GM19452 (cell line): ENCODE results near the gene RAB27A.

Experiments used
- ATAC-seq: cut with Tn5 transposase; IDR thresholded peaks from one replicate; pipeline ENCODE4 v1.9.1; 2021; ENCODE audit not compliant: unreplicated experiment

The RAB27A gene

DNA sequence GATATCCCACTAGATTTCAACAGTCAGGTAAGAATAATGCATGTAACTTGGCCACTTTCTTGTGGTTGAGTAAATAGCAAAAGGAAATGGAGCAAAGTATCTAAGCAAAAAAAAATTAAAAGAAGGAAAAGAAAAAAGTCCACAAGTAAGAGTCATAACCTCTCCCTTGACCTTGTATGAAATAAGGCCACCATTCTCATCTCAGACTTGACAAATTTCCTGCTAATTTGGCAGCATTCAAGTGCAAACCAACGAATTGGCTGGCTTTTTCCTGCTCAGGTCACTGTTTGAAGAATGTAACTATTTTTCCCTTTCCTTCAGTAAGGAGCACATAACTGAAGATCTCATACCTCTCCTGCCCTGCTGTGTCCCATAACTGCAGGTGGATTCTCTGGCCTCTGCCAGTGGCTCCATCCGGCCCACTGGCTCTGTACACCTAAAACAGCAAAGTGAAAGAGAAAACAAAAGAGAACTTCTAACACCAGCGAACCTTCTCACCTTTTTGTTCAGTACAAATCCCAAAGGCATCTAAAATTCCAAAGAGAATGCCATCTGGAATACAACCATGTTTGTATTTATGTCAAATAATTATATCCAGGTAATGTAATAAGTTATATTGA is 59.5 kb downstream of the RAB27A start:
- no peak for ATAC-seq

DNA sequence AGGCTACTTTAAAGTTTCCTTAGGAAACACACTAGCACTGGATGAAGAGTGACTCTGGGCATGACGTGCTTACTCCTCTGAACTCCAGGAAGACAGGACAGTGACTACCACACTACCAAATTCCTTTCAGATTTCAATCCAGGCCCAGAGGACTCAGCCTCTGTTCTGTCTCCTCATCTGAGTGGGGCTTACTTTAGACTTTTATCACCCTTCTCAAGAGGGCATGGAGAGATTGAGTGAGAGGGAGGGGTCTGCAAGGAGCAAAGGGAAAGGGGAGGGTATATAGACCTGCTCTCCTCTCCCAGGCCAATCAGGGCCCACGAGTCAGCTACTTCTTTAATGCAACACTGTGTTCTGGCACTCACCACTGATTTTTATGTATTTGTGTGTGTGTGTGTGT is 63.5 kb downstream of the RAB27A start:
- no peak for ATAC-seq

DNA sequence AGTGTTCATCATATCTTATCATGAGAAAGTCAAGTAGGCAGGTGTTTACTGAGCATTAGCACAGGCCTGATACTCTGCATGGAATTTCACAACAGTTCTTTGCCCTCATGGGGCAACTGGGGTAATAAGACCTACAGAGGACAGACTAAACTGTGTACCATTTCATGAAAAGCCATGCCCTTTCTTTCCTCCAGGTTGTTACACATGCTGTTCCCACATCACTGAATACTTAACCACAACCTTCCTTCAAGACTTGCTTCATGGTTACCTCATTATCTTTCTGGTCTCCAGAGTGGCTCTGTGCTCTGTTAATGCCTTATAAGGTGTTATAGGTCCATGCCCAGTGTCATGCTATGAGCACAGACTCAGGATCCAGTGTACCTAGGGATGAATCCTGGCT is 64.7 kb downstream of the RAB27A start:
- no peak for ATAC-seq

DNA sequence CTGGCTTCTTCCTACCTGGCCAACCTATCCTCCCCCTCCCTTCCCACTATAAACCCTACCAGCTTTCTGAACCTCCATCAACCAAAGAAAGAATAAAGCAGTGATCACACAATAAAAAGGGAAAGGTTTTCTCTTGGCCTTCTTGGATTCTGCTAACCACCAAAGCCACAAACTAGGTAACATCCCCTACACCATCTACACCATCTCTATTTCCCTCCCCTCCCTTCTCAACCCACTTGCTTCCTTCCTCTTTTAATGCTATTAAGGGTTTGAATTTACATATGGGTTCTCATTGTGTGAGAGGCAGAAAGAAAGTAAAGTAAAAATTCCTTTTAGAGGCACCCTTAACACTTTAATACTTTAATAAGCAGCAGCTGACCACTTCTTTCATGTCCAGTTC is 67.0 kb downstream of the RAB27A start:
- ATAC-seq, result peak; percentile 49

DNA sequence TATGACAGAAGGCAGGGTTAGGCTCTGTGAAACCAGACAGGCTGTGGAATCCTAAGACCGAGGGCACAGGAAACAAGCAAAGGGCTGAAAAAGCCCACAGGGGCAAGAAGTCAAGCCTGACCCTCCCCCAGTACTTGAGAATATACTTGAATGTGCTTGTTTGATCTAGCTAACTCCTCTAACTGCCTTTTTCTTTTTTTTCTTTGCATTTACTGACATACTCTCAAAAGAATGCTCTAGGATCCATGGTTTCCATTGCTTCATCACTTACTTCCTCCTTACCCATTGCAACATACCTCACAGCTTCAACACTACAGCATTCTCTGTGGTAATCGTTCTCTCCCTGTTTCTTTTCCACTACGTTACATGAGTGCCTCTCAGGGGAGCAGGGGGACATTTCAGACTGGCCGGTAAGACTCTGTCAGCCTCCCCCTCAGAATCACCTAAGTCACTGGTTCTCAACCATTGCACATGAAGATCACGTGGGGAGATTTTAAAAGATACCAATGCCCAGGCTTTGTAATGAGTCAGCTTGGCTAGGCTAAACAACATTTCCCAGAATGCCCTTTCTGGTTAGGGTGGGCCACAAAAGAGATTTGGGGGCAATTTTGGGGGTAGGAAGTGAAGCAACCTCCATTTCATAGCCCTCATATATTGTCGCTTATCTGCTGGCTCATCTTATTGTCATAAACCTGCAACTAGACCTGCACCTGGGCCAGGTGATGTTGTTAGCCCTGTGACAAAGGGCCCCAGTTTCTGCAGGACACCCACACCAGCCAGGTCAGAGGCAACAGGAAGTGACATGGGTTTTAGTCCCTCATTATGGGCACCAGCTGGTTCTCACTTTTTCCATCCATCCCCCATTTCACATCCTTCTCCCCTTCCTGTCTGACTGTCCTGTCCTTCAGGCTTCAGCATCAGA is 68.3 kb downstream of the RAB27A start:
- ATAC-seq, result peak; percentile 53

DNA sequence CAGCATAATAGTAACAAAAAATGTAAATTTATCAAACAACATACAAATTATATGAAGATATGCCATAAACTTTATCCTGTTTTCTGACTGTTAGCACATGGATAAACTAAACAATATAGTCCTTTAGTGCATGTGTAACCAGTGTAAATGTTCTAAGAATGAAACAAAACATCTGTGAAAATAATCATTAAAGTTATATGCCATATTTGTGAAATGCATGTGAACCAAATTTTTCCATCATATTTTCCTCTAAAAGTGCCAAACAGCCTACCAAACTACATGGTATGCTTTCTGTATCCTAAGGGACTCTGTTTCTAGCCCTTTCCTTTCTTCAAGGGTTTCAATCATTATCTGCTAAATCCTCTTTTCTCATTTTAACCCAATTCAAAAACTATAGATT is 69.0 kb downstream of the RAB27A start:
- no peak for ATAC-seq

DNA sequence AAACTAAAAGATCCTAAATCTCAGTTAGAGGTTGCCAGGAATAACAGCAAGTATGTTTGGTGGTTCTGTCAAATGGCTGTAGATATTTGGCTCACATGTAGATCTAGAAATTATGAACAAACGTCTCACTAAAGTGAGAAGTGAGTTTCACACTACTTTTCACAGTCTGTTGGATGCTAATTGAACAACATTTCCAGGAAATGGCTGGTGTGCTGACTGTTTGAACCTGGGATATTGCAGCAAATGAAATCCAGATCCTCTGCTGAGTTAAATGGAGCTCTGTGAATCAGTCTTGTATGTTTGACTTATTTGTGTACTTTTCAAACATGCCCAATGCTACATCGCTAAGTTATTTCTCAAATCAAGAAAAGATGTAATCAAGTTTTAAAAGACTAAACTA is 71.6 kb downstream of the RAB27A start:
- ATAC-seq, result no peak

DNA sequence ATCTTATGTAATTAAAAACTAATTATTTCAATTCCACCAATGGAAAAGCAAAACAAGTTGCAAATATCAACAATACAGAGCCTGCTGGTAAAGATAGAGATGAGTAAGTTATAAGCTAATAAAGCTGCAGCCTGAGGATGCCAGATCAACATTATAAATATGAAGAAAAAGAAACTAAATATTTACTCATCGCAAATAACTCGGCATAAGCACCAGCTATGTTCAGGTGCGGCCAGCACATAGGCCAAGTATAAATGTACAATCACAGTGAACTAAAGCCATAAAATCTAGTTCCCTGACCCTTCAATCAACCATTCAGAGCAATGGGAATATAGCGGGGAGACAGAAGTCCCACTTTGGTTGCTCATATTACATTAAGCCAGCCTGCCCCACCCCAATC is 85.1 kb downstream of the RAB27A start:
- no peak for ATAC-seq

DNA sequence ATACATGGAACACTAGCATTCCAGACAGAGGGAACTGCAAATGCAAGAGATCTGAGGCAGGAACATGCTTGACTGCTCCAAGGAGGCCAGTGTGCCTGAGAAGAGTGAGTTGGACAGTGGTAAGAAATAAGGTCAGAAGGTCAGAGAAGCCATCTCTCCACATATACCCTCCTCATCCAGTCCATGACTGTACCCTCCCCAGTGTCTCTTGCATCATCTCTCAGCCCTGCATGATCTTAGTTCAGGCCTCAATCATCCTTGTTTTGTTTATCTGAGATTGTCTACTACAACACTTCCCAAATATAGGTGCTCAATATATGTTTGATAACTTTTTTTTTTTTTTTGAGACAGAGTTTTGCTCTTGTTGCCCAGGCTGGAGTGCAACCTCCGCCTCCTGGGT is 87.4 kb downstream of the RAB27A start:
- no peak for ATAC-seq

DNA sequence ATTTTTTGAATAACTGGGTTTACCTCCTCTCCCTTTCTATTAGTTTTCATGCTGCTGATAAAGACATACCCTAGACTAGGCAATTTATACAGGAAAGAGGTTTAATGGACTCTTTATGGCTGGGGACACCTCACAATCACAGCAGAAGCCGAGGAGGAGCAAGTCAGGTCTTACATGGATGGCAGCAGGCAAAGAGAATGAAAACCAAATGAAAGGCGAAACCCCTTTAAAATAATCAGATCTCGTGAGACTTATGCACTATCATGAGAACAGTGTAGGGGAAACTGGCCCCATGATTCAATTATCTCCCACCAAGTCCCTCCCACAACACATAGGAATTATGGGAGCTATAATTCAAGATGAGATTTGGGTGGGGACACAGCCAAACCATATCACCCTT is 90.9 kb downstream of the RAB27A start:
- no peak for ATAC-seq

DNA sequence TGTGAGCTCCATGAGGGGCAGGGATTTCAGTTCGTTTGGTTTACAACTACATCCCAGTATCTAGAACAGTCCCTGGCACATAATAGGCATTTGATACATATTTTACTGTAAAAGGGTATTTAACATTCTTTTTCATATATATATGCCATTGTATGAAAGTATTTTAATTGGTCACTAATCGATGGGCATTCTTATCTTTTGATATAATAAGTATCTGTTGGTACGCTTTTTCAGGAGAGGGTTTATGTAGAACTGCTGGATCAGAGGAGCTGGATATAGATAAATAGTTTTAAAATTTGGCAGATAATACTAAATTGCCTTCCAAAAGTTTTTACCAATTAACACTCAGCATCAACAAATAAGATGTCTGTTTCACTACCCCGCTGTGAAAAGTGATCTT is 91.9 kb downstream of the RAB27A start:
- ATAC-seq, result no peak

DNA sequence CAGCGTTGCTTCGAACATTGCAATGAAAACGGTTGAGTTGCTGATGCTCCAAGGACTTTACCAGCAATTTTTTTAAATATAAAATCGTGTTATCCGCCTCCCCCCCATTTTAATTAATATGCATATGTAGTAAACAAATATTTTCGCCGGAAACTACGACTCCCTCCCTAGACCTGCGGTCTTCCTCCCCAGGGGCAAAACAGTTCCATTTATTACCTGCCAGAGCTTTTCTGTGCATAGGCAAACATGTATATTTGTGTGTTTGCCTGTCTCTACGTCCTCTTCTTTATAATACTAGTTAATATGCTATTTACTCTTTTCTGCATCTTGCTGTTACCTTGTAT is 92.3 kb downstream of the RAB27A start:
- peak; percentile 9 for ATAC-seq

DNA sequence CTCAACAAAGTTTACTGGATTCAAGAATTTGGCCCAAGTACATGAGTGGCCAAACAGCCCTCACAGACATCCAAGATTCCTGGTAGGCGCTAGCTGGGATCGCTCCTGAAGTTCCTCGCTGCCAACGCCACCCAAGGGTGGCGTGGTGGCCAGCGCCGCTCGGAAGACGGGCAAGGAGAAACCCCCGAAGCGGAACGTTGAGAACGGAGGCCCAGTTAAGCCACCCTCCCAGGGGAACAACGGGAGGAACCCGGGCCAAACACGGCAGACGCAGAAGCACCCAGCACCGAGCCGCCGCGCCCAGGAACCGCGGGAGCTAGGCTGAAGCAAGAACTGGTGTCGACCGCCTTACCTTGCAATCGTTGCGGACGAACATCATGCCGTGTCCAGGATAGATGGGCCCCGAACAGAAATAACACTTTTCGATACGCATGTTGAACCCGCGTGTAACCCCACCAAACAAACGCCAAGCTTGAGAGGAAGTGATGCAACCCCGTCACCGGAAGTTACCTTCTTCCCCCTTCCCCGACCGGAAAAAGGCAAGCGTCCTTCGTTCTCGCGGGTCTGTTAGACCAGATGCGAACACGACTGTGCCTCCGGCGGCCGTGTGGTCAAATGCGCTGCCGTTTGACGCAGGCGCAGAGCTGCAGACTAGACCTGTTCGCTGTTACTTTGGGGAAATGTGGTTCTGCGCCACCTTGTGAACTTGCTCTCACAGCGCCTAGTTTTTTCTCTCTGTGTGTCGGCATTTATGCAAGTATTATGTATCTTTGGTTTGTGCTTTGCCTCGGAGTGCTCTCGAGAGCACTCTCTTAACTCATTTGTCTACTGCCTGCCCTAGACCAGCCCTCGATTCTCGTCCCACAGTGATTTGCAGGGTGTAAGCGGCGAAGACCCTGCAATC is 92.9 kb downstream of the RAB27A start, which contains the start of gene RSL24D1:
RSL24D1 (minus strand) TSS at position 484 of the 904 bp plus-strand sequence; CDS start at position 433, 51 bp downstream.
- peak; percentile 97 for ATAC-seq

DNA sequence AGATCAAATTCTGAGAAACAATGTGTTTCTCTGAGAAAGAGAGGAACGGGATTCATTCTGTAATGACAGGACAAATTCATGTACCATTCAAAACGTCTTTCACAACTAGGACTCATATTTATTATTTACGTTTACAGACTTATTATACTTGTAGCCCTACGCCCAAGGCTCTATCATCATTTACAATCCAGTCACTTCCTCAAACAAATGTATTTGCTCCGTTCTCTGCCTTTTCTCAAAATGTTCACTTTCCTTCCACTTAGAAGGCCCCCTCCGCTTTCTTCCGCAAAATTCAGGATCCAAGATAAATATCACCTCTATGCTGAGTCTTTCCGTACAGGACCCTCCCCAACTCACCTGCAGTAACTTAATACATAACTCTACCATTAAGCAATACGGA is 93.6 kb downstream of the RAB27A start:
- no peak for ATAC-seq

DNA sequence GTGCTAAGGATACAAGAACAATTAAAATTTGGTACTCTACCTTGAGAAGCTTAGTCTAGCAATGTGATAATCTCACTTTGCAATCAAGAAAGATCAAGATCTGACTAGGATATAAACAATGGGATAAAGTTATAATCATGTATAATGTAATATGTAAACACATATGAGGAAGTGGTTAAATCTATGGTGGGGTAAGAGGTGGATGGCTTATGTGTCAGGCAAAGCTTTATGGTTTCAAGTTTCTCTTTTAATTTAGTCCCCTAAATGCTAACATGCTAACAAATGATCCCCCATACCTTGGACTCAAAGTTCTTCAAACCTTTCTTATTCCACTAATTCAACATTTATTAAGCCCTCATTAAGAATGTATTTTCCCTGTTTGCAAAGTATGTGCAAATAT is 95.4 kb downstream of the RAB27A start:
- no peak for ATAC-seq

DNA sequence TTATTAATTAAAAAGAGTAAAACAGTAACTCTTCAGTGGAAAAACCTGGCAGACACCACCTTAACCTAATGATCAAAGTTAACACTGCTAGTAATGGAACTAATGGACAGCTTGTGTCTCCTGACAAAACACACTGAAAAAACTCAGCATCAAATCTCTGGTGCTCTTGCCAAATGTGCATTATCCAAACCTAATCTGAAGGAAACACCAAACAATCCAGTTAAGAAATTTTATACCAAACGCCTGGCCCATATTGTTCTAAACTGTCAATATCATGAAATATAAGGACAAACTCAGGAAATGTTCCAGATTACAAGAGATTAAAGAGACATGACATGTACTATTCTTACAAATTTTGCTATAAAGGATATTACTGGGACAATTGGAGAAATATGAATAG is 103.3 kb downstream of the RAB27A start:
- ATAC-seq, result no peak

DNA sequence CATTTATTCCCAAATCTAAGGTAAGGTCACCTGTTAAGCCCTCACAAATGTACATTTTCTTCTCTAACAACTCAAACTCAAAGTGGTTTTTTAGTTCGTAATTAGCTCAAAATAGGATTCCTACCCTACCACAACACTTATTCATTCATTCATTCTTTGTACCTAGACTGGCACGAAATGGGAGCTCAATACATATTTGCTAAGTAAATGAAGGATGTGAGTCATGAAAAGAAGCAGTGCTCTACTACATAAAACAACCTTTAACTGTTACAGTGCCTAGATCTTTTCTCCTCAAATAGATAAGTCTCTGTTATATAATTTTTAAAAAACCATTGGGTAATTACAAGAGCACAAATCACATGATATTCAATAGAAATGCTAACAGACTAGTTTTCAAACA is 105.9 kb downstream of the RAB27A start:
- no peak for ATAC-seq

DNA sequence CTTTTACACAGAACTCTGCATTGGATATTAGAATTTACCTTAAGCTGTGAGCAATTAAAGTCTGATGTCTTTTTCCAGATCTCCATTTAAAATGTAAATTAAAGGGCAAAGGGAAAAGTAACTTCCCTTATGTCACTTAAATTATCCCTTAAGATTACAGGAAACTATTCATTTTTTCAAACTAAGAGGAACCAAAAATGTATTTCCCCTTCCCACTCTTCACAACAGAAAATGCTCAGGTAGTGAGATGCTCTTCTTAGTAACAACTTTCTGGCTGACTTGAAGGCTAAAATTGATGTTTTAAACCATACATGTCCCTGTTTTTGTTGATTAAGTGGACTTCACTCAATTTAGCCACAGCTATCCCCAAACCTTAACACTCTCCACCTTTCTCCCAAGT is 110.5 kb downstream of the RAB27A start:
- no peak for ATAC-seq

DNA sequence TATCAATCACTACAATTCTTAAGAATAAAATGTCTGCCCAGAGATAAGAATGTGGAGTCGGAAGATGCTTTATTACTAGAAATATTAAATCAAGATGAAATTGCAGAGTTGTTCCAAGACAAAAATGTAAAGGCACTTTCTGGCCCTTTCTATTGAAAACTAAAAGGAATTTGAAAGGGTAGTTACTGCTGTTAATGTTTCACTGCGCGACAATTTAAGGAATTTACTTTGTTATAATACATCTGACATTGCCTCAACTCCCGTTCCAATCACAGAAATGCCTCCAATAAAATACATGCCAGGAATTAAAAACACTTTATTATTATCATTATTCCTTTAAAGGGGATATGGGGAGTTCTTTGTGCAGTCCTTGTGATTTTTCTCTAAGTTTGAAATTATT is 119.3 kb downstream of the RAB27A start:
- ATAC-seq, result no peak

DNA sequence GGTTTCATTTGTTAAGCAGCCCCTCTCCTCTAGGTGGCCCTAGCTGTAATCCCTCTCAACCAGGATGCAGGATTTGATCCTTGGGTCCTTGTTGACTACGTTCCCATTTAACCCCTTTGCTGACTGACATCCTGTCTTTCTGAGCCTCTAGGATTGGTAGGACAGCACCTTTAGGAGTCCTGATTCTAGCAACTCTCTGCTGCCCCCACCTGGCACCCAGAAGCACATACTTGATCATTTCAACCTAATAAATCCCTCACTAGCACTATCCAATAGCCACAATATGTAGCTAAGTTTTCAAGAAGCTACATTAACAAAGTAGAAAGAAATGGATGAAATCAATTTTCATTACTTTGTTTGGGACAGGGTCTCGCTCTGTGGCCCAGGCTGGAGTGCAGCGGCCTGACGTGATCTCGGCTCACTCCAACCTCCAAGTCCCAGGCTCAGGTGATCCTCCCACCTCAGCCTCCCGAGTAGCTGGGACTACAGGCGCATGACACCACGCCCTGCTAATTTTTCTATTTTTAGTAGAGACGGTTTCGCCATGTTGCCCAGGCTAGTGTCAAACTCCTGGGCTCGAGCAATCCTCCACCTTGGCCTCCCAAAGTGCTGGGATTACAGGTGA is 121.2 kb downstream of the RAB27A start:
- peak; percentile 83 for ATAC-seq

DNA sequence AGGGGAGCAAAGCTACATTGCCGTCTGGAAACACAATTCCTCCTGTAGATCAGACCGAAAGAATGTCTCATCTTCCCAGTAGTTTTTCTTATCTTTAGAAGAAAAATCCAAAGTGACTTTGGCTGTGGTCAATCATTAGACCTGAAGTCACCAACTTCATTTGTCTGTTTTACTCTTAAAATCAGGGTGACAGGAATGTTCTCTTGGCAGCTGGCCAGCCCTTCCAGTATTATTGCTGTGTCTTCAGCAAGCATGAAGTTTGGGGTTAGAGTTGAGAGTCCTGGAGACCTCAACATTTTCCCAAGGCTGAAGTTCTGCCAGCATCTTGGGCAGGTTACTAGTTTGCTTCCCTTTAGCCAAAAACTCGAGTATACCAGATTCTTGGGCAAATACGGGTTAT is 125.3 kb downstream of the RAB27A start:
- no peak for ATAC-seq
